ENCODE results near the gene NQO1.

- TF ChIP-seq CTCF (IDR thresholded peaks at IDR 0.05) (no peak), POLR2AphosphoS5 (IDR thresholded peaks at IDR 0.05) (no peak)
Observed at GRCh38 chr16:69660166-69660565, 66.2 kb downstream of the NQO1 start.

Measured in gastroesophageal sphincter (tissue), 3 donors.